Uterus (tissue), 4 donors: ENCODE results near the gene CNTN6. TPM values are rescaled to one million over a fixed set of nuclear protein-coding genes. Genes with fewer than 3 reads are reported as not detected.

Experiments
- DNase-seq, 2 donors: peaks; one replicate each; pipeline ENCODE4 v3.0.0-alpha.2; 2019 to 2020
- H3K27ac ChIP-seq, 2 donors: fragments of 200-600 bp; sonication (generic); 1 replicate in 1 of 2; 2 replicates in 1 of 2; pipeline ENCODE4 v1.5.1; 2016 to 2018
- H3K27me3 ChIP-seq, 2 donors: fragments of 200-600 bp; sonication (generic); one replicate each; pipeline ENCODE4 v1.5.1; 2018 to 2019; ENCODE audit warnings: control low read depth in 1 of 2
- H3K36me3 ChIP-seq, 2 donors: fragments of 200-600 bp; sonication (generic); one replicate each; pipeline ENCODE4 v1.5.1; 2019; ENCODE audit warnings: control low read depth in 1 of 2
- H3K4me1 ChIP-seq, 2 donors: fragments of 200-600 bp; sonication (generic); one replicate each; pipeline ENCODE4 v1.5.1; 2018 to 2019; ENCODE audit warnings: control low read depth in 1 of 2
- H3K4me3 ChIP-seq, 2 donors: fragments of 200-600 bp; sonication (generic); 1 replicate in 1 of 2; 2 replicates in 1 of 2; pipeline ENCODE4 v1.5.1; 2018 to 2019; ENCODE audit warnings: mild to moderate bottlenecking in 1 of 2
- H3K9me3 ChIP-seq, 2 donors: fragments of 200-600 bp; sonication (generic); one replicate each; pipeline ENCODE4 v1.5.1; 2019; ENCODE audit warnings: control low read depth in 1 of 2
- POLR2A ChIP-seq, 2 donors: fragments of 450-650 bp; IDR thresholded peaks; one replicate each; pipeline ENCODE4 v1.6.1; 2016; ENCODE audit warnings: antibody characterized with exemption in 2 of 2, mild to moderate bottlenecking in 1 of 2, moderate library complexity in 1 of 2
- intact Hi-C: fragments of 100-400 bp; cut with DNase I; formaldehyde crosslinking; loops from one replicate; pipeline ENCODE4 v1.15.1; 2023; ENCODE audit warnings: low total_unique reads
- total RNA-seq, 4 donors: library from RNA; depleted of rRNA in 3 of 4; stranded (reverse); fragments of >200 nt in 3 of 4; gene quantifications; one replicate each; pipeline versions ENCODE4 v1.1.0 to v1.2.4, GENCODE V29; 2014 to 2023
- TF ChIP-seq, protein P1 (sequence below), 4 experiments: fragments of 200-600 bp in 2 of 4; fragments of 450-650 bp in 2 of 4; sonication (generic) in 2 of 4; IDR thresholded peaks; one replicate each; pipeline ENCODE4 v1.5.1; 2016 to 2019; ENCODE audit warnings: antibody characterized with exemption in 4 of 4, mild to moderate bottlenecking in 2 of 4, moderate library complexity in 1 of 4
- donor health status: DM: yes; HTN: yes; CAD: no.

The CNTN6 gene
- total RNA-seq, 4 donors from 2014 or later, result 0.21 to 2.7 TPM; not detected in 2

DNA sequence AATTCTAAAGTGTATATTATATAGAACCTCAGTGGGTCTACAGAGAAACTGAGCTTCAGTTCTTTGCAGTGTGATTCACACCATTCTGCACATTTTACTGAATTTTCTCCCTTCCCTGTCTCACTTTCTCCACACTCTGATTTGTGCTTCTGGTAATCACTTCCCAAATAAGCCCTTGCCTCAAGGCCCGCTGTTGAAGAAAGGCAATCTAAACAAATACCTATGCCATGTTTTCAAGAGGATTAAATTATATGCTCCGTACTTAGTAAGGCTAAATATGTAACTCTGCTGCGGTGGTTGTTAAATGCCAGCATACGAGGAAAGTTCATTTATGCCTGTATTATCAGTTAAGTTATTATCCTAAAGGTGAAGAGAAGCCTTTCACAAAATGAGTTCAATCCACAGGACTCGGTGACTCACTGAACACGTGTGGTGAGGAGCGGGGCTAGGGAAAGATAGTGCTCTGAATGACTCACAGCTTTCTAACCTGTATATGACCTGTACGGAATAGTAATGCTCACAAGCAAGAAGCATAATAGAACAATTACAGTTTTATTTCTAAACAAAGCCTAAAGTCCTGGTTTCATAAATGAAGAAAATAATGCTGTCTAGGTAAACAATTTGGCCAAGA lies 25.1 kb downstream of the CNTN6 start:
- TF ChIP-seq POLR2A (IDR thresholded peaks at IDR 0.05), result no peak
- TF ChIP-seq, protein P1, sequence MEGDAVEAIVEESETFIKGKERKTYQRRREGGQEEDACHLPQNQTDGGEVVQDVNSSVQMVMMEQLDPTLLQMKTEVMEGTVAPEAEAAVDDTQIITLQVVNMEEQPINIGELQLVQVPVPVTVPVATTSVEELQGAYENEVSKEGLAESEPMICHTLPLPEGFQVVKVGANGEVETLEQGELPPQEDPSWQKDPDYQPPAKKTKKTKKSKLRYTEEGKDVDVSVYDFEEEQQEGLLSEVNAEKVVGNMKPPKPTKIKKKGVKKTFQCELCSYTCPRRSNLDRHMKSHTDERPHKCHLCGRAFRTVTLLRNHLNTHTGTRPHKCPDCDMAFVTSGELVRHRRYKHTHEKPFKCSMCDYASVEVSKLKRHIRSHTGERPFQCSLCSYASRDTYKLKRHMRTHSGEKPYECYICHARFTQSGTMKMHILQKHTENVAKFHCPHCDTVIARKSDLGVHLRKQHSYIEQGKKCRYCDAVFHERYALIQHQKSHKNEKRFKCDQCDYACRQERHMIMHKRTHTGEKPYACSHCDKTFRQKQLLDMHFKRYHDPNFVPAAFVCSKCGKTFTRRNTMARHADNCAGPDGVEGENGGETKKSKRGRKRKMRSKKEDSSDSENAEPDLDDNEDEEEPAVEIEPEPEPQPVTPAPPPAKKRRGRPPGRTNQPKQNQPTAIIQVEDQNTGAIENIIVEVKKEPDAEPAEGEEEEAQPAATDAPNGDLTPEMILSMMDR (IDR thresholded peaks at IDR 0.05), result no peak
- DNase-seq, result no peak
- intact Hi-C loops, result no loop called here

DNA sequence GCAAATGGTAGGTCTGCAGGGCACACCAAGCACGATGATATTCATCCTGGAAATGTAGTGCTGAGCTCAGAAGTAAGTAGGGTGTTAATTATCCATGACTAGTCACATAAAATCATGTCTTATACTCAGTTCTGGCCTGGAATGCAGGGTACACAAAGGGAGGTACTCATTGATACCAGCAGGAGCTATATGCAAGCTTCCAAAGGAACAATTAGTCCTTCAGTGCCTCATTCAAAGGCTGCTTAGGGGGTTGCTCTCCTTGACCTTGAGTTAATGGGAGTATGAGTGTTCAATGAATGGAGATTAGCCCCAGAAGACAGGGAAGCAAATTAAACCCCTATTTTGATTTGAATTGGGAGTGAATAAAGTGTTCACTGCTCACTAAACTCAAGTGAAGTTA lies 38.3 kb downstream of the CNTN6 start:
- intact Hi-C loops, result no loop called here
- Histone ChIP-seq H3K4me3 (no peak overlapping the region), H3K9me3 (no peaks in the 10 kb centered on the region), H3K4me1 (no peaks in the 10 kb centered on the region), H3K27me3 (no peaks in the 10 kb centered on the region), H3K36me3 (no peaks in the 10 kb centered on the region), H3K27ac (no peak overlapping the region)
- no peak for TF ChIP-seq POLR2A (IDR thresholded peaks at IDR 0.05)
- DNase-seq, result no peak

More for the DNA sequence above, 25.1 kb downstream of the CNTN6 start:
- Histone ChIP-seq H3K36me3 (no peaks in the 10 kb centered on the region), H3K27me3 (no peaks in the 10 kb centered on the region), H3K4me3 (no peak overlapping the region), H3K27ac (no peak overlapping the region), H3K9me3 (no peaks in the 10 kb centered on the region), H3K4me1 (no peaks in the 10 kb centered on the region)

DNA sequence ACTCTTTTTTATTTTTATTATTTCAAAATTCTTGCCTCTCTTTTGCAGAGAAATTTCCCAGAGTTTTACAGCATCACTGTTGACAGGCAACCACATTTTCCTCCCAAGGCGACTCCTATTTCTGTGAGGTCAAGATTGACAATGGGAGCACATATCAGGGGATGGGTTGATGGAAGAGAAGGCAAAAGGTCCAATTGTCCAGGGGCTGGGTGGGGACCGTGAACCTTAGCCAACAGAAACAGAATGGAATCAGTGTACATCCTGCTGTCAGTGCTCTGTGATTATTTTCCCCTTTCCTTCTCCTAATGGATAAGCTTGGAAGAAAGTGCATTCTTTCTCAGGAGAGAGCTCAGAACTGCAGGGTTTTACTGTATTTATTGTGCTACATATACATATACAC lies 42.4 kb downstream of the CNTN6 start:
- Histone ChIP-seq H3K4me3 (no peak overlapping the region), H3K9me3 (no peaks in the 10 kb centered on the region), H3K36me3 (no peaks in the 10 kb centered on the region), H3K4me1 (no peaks in the 10 kb centered on the region), H3K27ac (no peak overlapping the region), H3K27me3 (no peaks in the 10 kb centered on the region)
- intact Hi-C loops, result no loop called here
- no peak for DNase-seq
- no peak for TF ChIP-seq POLR2A (IDR thresholded peaks at IDR 0.05)
- TF ChIP-seq, protein P1 (IDR thresholded peaks at IDR 0.05), result no peak

DNA sequence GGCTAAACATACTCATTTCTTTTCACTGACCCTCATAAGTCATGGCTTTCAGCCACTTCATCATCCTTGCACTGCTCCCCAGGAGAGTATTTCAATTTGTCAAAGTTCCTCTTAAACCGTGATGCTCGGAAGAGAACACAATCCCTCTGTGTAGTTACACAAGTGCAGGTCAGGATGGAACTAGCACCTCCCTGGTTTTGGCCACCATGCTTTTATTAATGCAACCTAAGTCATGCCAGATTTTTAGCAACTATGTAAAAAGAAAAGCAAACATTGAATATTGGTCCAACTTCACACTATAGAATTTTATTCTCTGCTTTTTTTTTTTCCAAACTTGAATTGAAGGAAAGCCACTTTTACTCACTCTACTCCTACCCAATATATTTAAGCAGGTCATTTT lies 45.2 kb downstream of the CNTN6 start:
- no peak overlapping the region for H3K27ac ChIP-seq
- no peaks in the 10 kb centered on the region for H3K36me3 ChIP-seq
- no peaks in the 10 kb centered on the region for H3K9me3 ChIP-seq
- H3K4me3 ChIP-seq, result no peak overlapping the region
- intact Hi-C loops, result no loop called here
- no peak for DNase-seq
- no peaks in the 10 kb centered on the region for H3K4me1 ChIP-seq
- TF ChIP-seq, protein P1 (IDR thresholded peaks at IDR 0.05), result no peak
- TF ChIP-seq POLR2A (IDR thresholded peaks at IDR 0.05), result no peak
- H3K27me3 ChIP-seq, result no peaks in the 10 kb centered on the region

DNA sequence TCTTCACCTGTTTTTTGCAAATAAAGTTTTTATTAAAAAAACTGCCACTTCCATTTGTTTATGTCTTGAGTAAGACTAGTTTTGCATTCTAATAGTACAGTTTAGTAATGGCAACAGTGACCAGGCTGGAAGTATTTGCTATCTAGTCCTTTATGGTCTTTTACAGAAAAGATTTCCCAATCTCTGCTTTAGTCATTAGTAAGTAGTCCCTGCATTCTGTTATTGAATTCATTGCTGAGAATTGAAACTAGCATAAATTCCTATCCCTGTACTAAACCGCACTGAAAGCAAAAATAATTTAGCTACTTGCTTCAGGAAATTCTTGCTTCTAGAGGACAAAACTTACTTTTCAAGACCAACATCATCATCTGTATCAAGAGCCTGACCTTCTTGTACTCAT lies 46.2 kb downstream of the CNTN6 start:
- no peak for DNase-seq
- Histone ChIP-seq H3K4me1 (no peaks in the 10 kb centered on the region), H3K9me3 (no peaks in the 10 kb centered on the region), H3K36me3 (no peaks in the 10 kb centered on the region), H3K27ac (no peak overlapping the region), H3K27me3 (no peaks in the 10 kb centered on the region), H3K4me3 (no peak overlapping the region)
- intact Hi-C loops, result no loop called here
- TF ChIP-seq, protein P1 (IDR thresholded peaks at IDR 0.05), result no peak
- TF ChIP-seq POLR2A (IDR thresholded peaks at IDR 0.05), result no peak

DNA sequence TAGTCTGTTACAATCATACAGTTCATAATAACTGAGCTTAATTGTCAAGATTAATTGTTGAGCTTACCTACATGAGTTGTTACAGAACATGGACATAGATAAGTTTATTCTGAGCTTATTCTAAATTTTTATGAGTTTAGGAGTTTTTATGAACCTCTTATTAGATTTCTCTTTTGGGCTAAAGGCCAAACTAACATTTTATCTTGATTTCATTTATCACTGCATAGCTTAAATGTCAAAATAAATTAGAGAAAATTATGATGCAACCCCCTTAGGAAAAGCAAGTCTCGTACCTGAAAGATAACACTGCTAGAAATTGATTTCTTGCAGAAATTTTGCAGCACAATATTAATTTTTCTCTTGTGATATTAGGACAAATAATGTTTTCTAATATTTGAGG lies 54.5 kb downstream of the CNTN6 start:
- no peak for DNase-seq
- no peaks in the 10 kb centered on the region for H3K27me3 ChIP-seq
- intact Hi-C loops, result no loop called here
- H3K4me1 ChIP-seq, result no peaks in the 10 kb centered on the region
- TF ChIP-seq, protein P1 (IDR thresholded peaks at IDR 0.05), result no peak
- TF ChIP-seq POLR2A (IDR thresholded peaks at IDR 0.05), result no peak
- no peak overlapping the region for H3K4me3 ChIP-seq
- H3K27ac ChIP-seq, result no peak overlapping the region
- no peaks in the 10 kb centered on the region for H3K36me3 ChIP-seq
- no peaks in the 10 kb centered on the region for H3K9me3 ChIP-seq
